ENCODE measurements around the gene TSPAN8.

The TSPAN8 gene

GRCh38 chr12:71197460-71197859 is 39.7 kb upstream of the TSPAN8 start:
- Histone ChIP-seq H3K4me1 (ENCODE audit: control insufficient read depth, insufficient read depth, low read length) (no peaks in the 10 kb centered on the region), H3K9me3 (ENCODE audit: control insufficient read depth, insufficient read depth, low read depth, low read length) (no peaks in the 10 kb centered on the region), H3K27ac (ENCODE audit: extremely low read depth, low read depth, low read length) (no peak overlapping the region), H3K4me3 (ENCODE audit: low read depth, low read length) (no peak overlapping the region), H3K36me3 (ENCODE audit: control insufficient read depth in 2 of 2, insufficient read depth in 1 of 2, low read length in 2 of 2) (no peaks in the 10 kb centered on the region)
- POLR2A ChIA-PET, result no interaction called here
- TF ChIP-seq ZNF138 (tag by site-specific recombination; IDR thresholded peaks at IDR 0.05; ENCODE audit: borderline replicate concordance) (no peak), ZNF449 (tag by site-specific recombination; IDR thresholded peaks at IDR 0.05) (no peak), ZNF677 (tag by site-specific recombination; IDR thresholded peaks at IDR 0.05) (no peak), ELK4 (IDR thresholded peaks at IDR 0.05; ENCODE audit: borderline replicate concordance, low read depth, low read length) (no peak), ZNF654 (tag by site-specific recombination; IDR thresholded peaks at IDR 0.05; ENCODE audit: low read depth) (no peak), ZNF292 (tag by site-specific recombination; IDR thresholded peaks at IDR 0.05; ENCODE audit: borderline replicate concordance, low read depth) (no peak), ZNF211 (tag by site-specific recombination; IDR thresholded peaks at IDR 0.05; ENCODE audit: low read depth) (no peak), ZFHX2 (tag by site-specific recombination; conservative IDR thresholded peaks at IDR 0.05) (no peak), ZNF23 (tag by site-specific recombination; IDR thresholded peaks at IDR 0.05; ENCODE audit: borderline replicate concordance) (no peak), ZNF391 (tag by site-specific recombination; IDR thresholded peaks at IDR 0.05; ENCODE audit: borderline replicate concordance, low read depth) (no peak), ZBTB21 (tag by site-specific recombination; IDR thresholded peaks at IDR 0.05) (no peak), ZNF350 (tag by site-specific recombination; IDR thresholded peaks at IDR 0.05) (no peak), ZNF561 (tag by site-specific recombination; IDR thresholded peaks at IDR 0.05; ENCODE audit: borderline replicate concordance) (no peak), ZNF544 (tag by site-specific recombination; IDR thresholded peaks at IDR 0.05) (no peak), ZNF785 (tag by site-specific recombination; IDR thresholded peaks at IDR 0.05) (no peak), ZXDB (tag by site-specific recombination; IDR thresholded peaks at IDR 0.05) (no peak)
- CTCF ChIA-PET, result no interaction called here

DNA sequence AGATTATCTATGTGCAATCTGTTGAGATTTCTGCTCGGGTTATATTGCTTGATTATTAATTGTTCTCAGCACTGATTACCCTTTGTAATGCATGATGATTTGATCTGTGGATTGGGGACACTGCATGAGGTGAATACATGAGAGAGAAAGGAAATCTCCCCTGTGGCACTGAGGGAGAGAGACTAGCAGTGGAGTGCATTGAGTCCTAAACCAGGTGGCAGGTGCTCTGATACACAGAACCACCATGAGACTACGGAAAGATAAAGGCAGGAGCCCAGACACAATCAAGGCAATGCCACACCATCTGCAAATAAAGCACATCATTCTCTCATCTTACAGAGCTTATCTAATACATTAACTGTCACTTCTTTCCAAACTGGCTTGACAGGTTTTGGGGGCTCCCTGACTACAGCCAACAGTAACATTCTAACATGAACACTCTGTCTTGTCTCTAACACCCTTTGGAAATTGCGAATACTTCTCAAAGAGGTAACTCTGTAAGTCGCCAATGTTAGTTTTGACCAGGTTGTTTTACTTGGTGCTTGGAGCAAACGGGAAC is 37.6 kb upstream of the TSPAN8 start:
- Histone ChIP-seq H3K9me3 (ENCODE audit: control insufficient read depth, insufficient read depth, low read depth, low read length) (no peaks in the 10 kb centered on the region), H3K4me3 (ENCODE audit: low read depth, low read length) (no peak overlapping the region), H3K36me3 (ENCODE audit: control insufficient read depth in 2 of 2, insufficient read depth in 1 of 2, low read length in 2 of 2) (no peaks in the 10 kb centered on the region), H3K27ac (ENCODE audit: extremely low read depth, low read depth, low read length) (no peak overlapping the region), H3K4me1 (ENCODE audit: control insufficient read depth, insufficient read depth, low read length) (no peaks in the 10 kb centered on the region)
- CTCF ChIA-PET, result no interaction called here
- POLR2A ChIA-PET, result no interaction called here
- TF ChIP-seq, protein P1, sequence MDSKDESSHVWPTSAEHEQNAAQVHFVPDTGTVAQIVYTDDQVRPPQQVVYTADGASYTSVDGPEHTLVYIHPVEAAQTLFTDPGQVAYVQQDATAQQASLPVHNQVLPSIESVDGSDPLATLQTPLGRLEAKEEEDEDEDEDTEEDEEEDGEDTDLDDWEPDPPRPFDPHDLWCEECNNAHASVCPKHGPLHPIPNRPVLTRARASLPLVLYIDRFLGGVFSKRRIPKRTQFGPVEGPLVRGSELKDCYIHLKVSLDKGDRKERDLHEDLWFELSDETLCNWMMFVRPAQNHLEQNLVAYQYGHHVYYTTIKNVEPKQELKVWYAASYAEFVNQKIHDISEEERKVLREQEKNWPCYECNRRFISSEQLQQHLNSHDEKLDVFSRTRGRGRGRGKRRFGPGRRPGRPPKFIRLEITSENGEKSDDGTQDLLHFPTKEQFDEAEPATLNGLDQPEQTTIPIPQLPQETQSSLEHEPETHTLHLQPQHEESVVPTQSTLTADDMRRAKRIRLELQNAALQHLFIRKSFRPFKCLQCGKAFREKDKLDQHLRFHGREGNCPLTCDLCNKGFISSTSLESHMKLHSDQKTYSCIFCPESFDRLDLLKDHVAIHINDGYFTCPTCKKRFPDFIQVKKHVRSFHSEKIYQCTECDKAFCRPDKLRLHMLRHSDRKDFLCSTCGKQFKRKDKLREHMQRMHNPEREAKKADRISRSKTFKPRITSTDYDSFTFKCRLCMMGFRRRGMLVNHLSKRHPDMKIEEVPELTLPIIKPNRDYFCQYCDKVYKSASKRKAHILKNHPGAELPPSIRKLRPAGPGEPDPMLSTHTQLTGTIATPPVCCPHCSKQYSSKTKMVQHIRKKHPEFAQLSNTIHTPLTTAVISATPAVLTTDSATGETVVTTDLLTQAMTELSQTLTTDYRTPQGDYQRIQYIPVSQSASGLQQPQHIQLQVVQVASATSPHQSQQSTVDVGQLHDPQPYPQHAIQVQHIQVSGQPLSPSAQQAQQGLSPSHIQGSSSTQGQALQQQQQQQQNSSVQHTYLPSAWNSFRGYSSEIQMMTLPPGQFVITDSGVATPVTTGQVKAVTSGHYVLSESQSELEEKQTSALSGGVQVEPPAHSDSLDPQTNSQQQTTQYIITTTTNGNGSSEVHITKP (tag by site-specific recombination; IDR thresholded peaks at IDR 0.05), result no peak
- TF ChIP-seq, protein P2, sequence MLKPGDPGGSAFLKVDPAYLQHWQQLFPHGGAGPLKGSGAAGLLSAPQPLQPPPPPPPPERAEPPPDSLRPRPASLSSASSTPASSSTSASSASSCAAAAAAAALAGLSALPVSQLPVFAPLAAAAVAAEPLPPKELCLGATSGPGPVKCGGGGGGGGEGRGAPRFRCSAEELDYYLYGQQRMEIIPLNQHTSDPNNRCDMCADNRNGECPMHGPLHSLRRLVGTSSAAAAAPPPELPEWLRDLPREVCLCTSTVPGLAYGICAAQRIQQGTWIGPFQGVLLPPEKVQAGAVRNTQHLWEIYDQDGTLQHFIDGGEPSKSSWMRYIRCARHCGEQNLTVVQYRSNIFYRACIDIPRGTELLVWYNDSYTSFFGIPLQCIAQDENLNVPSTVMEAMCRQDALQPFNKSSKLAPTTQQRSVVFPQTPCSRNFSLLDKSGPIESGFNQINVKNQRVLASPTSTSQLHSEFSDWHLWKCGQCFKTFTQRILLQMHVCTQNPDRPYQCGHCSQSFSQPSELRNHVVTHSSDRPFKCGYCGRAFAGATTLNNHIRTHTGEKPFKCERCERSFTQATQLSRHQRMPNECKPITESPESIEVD (tag by site-specific recombination; IDR thresholded peaks at IDR 0.05), result no peak
- TF ChIP-seq ZXDB (tag by site-specific recombination; IDR thresholded peaks at IDR 0.05), result no peak
- no peak for TF ChIP-seq KLF10 (tag by site-specific recombination; IDR thresholded peaks at IDR 0.05)
- no peak for TF ChIP-seq KLF9 (tag by site-specific recombination; IDR thresholded peaks at IDR 0.05; ENCODE audit: low read depth)
- no peak for TF ChIP-seq ZNF792 (tag by site-specific recombination; IDR thresholded peaks at IDR 0.05)
- TF ChIP-seq ZNF664 (tag by site-specific recombination; IDR thresholded peaks at IDR 0.05), result no peak
- TF ChIP-seq ZNF768 (tag by site-specific recombination; IDR thresholded peaks at IDR 0.05), result no peak
- TF ChIP-seq ZNF335 (tag by site-specific recombination; conservative IDR thresholded peaks at IDR 0.05), result no peak
- no peak for TF ChIP-seq HOXD13 (CRISPR knock-in tag; IDR thresholded peaks at IDR 0.05; ENCODE audit: borderline replicate concordance)
- TF ChIP-seq EGR2 (tag by site-specific recombination; IDR thresholded peaks at IDR 0.05; ENCODE audit: low read depth), result no peak
- no peak for TF ChIP-seq ZNF157 (tag by site-specific recombination; IDR thresholded peaks at IDR 0.05)
- no peak for TF ChIP-seq ZNF843 (tag by site-specific recombination; IDR thresholded peaks at IDR 0.05)

Measured in HEK293 (cell line).